Hippocampal formation (tissue), 2 donors: ENCODE measurements around the gene RNU6-1.

Source experiments
- DNase-seq, 2 donors: peaks; one replicate each; lab custom pipeline; 2025; lab: John Stamatoyannopoulos, UW

The RNU6-1 gene

GRCh38 chr15:67833710-67834511, 5.9 kb downstream of the RNU6-1 start:
- DNase-seq = no peak

DNA sequence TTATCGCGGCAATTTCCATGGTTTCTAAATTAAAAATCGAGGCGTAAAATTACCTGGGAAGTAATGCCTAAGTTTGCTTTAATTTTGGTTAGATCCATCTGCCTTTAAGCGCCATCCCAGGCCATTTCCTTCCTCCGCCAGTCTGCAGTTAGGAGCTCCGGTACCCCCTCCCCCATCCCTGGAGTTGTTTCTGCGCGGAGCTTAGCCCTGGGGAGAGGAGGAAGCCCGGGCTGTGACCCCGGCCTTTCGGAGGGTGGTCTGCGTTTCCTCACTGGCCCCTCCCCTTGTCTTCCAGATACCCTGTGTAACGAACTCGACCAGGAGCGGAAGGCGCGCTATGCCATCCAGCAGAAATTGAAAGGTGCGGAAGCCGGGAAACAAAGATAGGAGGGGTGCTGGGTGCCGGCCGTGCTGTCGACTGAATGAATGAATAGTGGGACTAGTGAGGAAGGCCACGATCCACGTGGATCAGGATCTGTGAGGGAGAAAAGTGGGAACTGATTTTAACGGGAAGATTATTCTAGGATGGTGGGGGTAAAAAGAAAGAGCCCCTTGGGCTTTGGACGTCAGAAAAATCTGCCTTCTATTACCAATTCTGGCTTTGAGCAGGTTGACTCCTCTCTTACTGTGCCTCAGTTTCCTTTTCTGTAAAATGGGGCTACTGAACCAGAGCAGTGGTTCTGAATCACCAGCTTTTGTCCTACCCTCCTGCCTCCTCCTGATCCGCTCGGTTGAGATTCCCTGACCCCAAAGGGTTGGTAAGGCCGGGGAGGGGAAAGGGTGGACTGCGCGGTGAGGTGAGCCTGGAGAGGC, 6.7 kb downstream of the RNU6-1 start:
- DNase-seq = no peak

GRCh38 chr15:67832031-67832551, 7.8 kb downstream of the RNU6-1 start:
- no peak for DNase-seq

- no peak for DNase-seq
Measured at GRCh38 chr15:67831363-67831762, 8.5 kb downstream of the RNU6-1 start.

DNA sequence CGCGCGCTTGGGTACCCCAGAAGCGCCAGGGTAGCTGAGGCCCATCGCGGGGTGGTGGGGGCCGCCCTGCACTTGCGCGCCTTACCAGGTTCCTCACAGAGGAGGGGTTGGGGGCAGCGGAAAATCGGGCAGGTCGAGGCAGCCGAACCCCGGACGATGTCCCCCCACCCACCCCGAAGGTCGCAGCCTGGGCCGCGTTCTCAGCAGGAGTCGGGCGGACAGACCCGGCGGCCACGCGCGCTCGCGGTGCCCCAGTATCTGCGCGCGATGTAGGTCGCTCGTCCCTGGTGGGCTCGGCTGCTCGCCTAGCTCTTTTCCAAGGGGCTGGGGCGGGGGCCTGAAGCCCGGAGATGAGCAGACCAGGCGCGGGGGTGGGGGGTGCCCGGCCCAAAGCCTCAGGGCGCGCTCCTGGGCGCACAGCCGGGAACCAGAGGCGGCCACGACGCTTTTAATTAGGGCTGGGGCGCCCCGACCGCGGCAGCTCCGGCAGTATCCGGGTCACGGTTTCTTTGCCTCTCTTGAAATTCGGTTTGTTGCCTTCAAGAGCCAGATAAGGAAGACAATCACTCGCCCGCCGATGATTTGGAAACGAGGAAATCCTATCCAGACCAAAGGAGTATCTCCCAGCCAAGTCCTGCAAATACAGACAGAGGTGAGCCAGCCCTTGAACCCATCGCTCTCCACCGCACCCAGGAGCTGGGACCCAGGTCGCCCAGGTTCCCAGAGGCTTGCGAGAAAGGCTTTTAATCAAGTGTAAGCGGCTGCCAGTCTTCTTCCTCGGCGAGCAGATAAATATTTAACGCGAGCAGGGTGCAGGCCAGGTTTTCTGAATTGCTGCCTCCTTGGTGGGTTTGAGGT, 10.0 kb downstream of the RNU6-1 start:
- DNase-seq = no peak

GRCh38 chr15:67828969-67829646, 10.7 kb downstream of the RNU6-1 start:
- DNase-seq = no peak

DNA sequence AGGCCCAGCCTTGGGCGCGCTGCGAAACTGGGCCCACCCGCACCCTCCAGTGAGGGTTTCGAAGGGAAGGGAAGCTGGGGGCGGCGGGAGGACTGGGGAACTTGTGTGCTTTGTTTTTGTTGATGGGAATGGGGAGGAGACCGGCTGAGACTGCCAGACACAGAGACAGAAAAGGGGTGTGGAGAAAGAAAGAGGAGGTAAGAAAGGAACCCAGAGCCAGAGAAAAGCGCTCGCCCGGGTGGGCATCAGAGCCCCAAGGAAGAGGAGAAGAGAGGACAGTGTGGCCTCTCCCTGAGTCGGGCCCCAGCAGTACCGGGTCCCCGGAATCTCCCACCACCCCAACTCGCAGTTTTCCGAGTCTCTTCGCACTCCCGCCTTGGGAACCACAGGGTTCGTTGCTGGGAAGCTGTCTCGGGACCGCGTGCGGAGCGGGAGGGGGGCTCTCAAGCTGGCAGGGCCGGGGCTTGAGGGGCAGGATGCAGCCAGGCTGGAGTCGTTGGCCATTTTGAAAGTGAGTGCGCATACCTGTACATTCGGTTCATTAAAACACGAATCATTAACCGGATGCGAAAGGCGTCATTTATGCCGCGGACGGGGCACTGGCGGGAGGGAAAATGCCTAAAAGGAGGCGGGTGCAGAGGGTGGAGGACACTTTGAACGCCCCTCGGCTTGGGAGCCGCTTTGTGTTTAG, 11.4 kb downstream of the RNU6-1 start:
- no peak for DNase-seq

- DNase-seq = no peak
Measured at GRCh38 chr15:67827562-67828277, 12.1 kb downstream of the RNU6-1 start.

- DNase-seq = no peak
Measured at GRCh38 chr15:67826717-67827561, 12.9 kb downstream of the RNU6-1 start.

DNA sequence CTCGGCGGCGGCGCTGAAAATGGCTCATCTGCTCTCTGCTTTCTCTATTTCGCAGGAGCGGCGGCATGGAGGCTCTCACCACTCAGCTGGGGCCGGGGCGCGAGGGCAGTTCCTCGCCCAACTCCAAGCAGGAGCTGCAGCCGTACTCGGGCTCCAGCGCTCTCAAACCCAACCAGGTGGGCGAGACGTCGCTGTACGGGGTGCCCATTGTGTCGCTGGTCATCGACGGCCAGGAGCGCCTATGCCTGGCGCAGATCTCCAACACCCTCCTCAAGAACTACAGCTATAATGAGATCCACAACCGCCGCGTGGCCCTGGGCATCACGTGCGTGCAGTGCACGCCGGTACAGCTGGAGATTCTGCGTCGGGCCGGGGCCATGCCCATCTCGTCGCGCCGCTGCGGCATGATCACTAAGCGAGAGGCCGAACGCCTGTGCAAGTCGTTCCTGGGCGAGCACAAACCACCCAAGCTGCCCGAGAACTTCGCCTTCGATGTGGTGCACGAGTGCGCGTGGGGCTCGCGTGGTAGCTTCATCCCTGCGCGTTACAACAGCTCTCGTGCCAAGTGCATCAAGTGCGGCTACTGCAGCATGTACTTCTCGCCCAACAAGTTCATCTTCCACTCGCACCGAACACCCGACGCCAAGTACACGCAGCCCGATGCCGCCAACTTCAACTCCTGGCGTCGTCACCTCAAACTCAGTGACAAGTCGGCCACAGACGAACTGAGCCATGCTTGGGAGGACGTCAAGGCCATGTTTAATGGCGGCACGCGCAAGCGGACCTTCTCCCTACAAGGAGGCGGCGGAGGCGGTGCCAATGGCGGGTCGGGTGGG, 13.7 kb downstream of the RNU6-1 start:
- DNase-seq = no peak

DNA sequence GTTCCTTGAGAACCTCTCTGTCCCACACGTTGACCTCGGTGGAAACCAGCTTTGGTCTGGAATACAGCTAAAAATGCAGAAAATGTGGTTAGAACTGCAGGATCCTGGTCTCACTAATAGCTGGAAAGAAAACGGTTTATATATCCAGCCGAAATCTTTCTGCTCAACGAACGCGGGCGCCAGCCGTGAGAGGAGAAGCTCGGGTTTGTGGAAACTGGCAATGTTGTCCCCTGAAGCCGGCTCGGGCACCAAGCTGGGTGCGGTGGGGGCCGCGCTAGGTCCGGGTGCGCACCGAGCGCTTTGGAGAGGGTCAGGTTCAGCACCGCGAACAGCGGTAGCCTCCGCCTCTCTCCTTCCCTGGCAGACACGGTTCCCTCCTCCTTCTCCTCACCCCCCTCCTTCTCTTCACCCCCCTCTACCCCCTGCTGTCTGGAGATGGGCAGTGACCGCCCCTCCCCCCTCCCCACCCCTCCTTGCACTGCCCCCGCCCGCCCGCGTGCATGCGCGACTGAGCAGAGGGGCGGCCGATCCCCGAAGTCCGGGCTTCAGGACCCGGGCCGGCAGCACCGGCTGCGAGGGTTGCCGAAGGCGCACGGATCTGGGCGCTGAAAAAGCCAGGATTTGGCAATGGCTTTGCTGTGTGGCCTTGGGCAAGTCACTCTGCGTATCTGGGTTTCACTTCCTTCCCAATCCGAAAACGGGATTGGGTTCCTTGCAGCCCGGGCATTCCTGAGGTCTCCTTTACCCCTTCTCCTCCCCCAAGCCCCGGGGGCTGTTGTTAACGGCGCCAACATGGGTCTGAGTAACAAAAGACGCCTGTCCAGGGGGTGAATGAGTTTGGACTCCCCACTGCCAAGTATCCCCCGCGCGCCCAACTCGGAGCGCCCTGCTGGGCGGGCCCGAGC, 14.6 kb downstream of the RNU6-1 start, which contains the start of gene SKOR1:
TSS of gene SKOR1 (plus strand) at position 534 of the 905 bp plus-strand sequence. CDS start at position 628, 94 bp downstream.
- no peak for DNase-seq

- DNase-seq = no peak
Measured at GRCh38 chr15:67824197-67824968, 15.5 kb downstream of the RNU6-1 start.

GRCh38 chr15:67823314-67824196, 16.3 kb downstream of the RNU6-1 start:
- no peak for DNase-seq

DNA sequence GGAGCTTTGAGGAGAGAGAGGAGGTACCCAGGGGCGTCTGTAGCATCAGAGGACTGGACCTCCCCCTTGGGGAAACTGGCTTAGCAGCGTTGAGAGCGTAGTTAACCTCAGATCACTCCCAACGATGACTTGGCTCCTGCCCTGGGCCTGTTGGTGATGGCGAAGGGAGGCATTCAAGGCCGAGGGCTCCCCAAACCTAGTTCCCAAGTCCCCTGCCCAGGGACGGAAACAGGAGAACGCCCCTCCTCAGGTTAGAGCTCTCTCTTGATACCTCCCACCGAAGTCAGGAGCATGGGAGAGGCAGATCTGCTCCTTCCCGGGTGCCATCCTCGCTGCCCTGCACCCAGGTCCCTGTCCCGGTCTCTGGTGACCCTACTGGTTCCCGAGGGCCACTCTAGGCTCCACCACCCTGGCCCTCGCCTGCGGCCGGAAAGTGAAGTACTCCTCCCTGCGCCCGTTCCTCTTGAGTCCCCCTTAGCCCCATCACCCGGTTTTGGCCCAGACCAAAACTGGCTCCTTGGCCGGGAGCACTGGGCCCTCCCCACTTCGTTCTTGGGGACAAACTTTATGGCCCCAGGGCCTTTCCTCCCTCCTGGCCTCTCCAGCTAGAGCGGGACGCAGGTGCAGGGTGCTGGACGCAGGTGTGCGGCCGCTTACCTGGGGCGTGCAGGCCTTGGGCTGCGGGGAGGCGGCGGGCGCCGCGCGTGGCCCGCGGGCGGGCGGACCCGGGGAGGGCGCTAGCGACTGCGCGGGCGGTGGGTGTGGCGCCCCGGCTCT, 17.1 kb downstream of the RNU6-1 start:
- no peak for DNase-seq
